ENCODE results near the gene ANKS1B.
"Not testable (repeated sequence)": the region's sequence is repeated elsewhere in the genome, so short reads cannot be mapped to it uniquely, and the experiment has no call there.

The ANKS1B gene

GRCh38 chr12:98837134-98837752, 1147.5 kb downstream of the ANKS1B start:
- not testable (repeated sequence) for DNase-seq

GRCh38 chr12:98830657-98831056, 1154.1 kb downstream of the ANKS1B start:
- DNase-seq, result no peak

GRCh38 chr12:98828802-98829600, 1155.7 kb downstream of the ANKS1B start:
- no peak for DNase-seq

- no peak for DNase-seq
These were observed 1161.7 kb downstream of the ANKS1B start for GRCh38 chr12:98823012-98823411.

GRCh38 chr12:98821866-98822265, 1162.9 kb downstream of the ANKS1B start:
- DNase-seq, result no peak

- no peak for DNase-seq
These were observed 1163.5 kb downstream of the ANKS1B start for GRCh38 chr12:98821232-98821631.

- no peak for DNase-seq
These were observed 1164.8 kb downstream of the ANKS1B start for GRCh38 chr12:98819821-98820404.

- DNase-seq, result no peak
These were observed 1165.7 kb downstream of the ANKS1B start for GRCh38 chr12:98819071-98819470.

- DNase-seq, result no peak
These were observed 1166.5 kb downstream of the ANKS1B start for GRCh38 chr12:98818239-98818638.

GRCh38 chr12:98817742-98818141, 1167.0 kb downstream of the ANKS1B start:
- DNase-seq, result no peak

GRCh38 chr12:98816720-98817119, 1168.0 kb downstream of the ANKS1B start:
- no peak for DNase-seq

GRCh38 chr12:98814254-98814653, 1170.5 kb downstream of the ANKS1B start:
- DNase-seq, result no peak

- DNase-seq, result no peak
These were observed 1172.5 kb downstream of the ANKS1B start for GRCh38 chr12:98812225-98812624.

- DNase-seq, result no peak
These were observed 1176.4 kb downstream of the ANKS1B start for GRCh38 chr12:98808243-98808875.

GRCh38 chr12:98807187-98807586, 1177.5 kb downstream of the ANKS1B start:
- DNase-seq, result no peak

- DNase-seq, result no peak
These were observed 1181.1 kb downstream of the ANKS1B start for GRCh38 chr12:98803468-98804209.

GRCh38 chr12:98799822-98800221, 1184.9 kb downstream of the ANKS1B start:
- DNase-seq, result no peak

GRCh38 chr12:98799146-98799810, 1185.5 kb downstream of the ANKS1B start:
- DNase-seq, result no peak

- no peak for DNase-seq
These were observed 1187.5 kb downstream of the ANKS1B start for GRCh38 chr12:98797200-98797599.

- DNase-seq, result no peak
These were observed 1188.0 kb downstream of the ANKS1B start for GRCh38 chr12:98796745-98797144.

- no peak for DNase-seq
These were observed 1191.6 kb downstream of the ANKS1B start for GRCh38 chr12:98793121-98793520.

- no peak for DNase-seq
These were observed 1193.3 kb downstream of the ANKS1B start for GRCh38 chr12:98791406-98791805.

All from stimulated activated CD4-positive, alpha-beta T cell treated with anti-CD3 and anti-CD28 coated beads, Interleukin-4, amount 100 ng/mL, for 24 hours (primary cell).